Ishikawa (cell line): Measurements from ENCODE around the gene CLDN14.

Source experiments
- CEBPB ChIP-seq: IDR thresholded peaks from 2 replicates; pipeline ENCODE4 v1.6.1; 2012
- FOXM1 ChIP-seq: IDR thresholded peaks from 2 replicates; pipeline ENCODE4 v1.6.1; 2012; ENCODE audit warnings: low read depth, borderline replicate concordance
- TAF1 ChIP-seq: IDR thresholded peaks from 2 replicates; pipeline ENCODE4 v1.6.1; 2012; ENCODE audit warnings: low read depth, mild to moderate bottlenecking
- YY1 ChIP-seq: IDR thresholded peaks from 2 replicates; pipeline ENCODE4 v1.6.1; 2012; ENCODE audit warnings: low read depth
- TF ChIP-seq, protein P1 (sequence below): IDR thresholded peaks from 2 replicates; pipeline ENCODE4 v1.6.1; 2012

DNA sequence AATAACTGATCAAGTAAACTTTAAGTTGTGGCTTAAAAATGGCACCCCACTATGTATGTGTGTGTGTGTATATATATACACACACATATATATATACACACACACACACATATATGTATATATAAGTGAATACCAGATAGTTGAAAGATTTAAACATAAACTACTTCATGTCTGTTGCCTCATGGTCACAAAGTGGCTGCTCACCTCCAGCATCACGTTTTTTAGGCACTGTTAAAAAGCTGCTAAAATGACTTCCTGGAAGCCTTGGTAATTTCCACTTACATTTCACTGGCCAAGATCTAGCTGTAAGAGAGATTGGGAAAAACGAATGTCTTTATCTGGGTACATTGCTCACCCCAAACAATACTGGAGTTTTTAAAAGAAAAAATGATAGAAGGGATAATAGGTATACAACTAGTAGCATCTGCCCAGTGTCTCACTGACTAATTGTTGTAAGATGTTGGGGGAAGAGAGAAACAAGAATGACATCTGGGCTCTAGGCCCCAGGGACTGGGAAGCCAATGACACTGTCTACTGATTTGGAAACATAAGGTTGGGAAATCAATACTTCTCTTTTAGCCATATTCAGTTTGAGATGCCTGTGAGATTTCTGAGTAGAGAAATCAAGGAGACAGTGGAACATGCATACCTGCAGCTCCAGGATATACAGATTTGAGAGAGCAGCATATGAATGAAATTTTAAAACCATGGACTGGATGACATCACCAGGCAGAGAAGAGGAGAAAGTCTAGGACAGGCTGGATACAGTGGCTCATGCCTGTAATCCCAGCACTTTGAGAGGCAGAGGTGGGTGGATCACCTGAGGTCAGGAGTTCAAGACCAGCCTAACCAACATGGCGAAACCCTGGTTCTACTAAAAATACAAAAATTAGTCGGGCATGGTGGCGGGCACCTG lies 42.8 kb downstream of the CLDN14 start:
- TF ChIP-seq FOXM1 (no peak), CEBPB (no peak), TAF1 (no peak), YY1 (no peak)
- TF ChIP-seq, protein P1, sequence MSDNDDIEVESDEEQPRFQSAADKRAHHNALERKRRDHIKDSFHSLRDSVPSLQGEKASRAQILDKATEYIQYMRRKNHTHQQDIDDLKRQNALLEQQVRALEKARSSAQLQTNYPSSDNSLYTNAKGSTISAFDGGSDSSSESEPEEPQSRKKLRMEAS, result no peak
